Common myeloid progenitor, CD34-positive (primary cell): ENCODE measurements around the gene ZNF764. TPM values are rescaled to one million over a fixed set of nuclear protein-coding genes. Genes with fewer than 3 reads are reported as not detected.

Experiments
- CTCF ChIA-PET: fragments of 350-600 bp; sonication (Branson Sonifier 250); formaldehyde crosslinking; loops from one replicate; lab custom pipeline; 2021; ENCODE audit warnings: antibody characterized with exemption; lab: Charles Lee
- POLR2A ChIA-PET: fragments of 350-600 bp; sonication (Branson Sonifier 250); formaldehyde crosslinking; loops from one replicate; lab custom pipeline; 2021; ENCODE audit warnings: antibody characterized with exemption; lab: Charles Lee
- DNase-seq, 3 donors: peaks; one replicate each; pipeline versions ENCODE4 v3.0.0 to v3.0.0-alpha.2; 2013
- H3K27ac ChIP-seq, 2 experiments: 1 replicate in 1 of 2; 2 replicates in 1 of 2; pipeline ENCODE4 v1.7.0; 2013; ENCODE audit warnings: inconsistent platforms in 2 of 2, low read length in 2 of 2, mild to moderate bottlenecking in 2 of 2, low read depth in 1 of 2, moderate library complexity in 1 of 2; ENCODE audit not compliant: severe bottlenecking in 2 of 2, insufficient read depth in 1 of 2, poor library complexity in 1 of 2
- H3K27me3 ChIP-seq, 5 experiments: replicated peaks in 2 of 5; 1 replicate in 3 of 5; 2 replicates in 2 of 5; pipeline versions ENCODE4 v1.6.1 to v1.7.0; 2013; ENCODE audit warnings: low read length in 4 of 5, mild to moderate bottlenecking in 2 of 5, moderate library complexity in 2 of 5, inconsistent platforms in 1 of 5; ENCODE audit not compliant: insufficient read depth in 5 of 5, control insufficient read depth in 4 of 5
- H3K36me3 ChIP-seq, 4 experiments: 1 replicate in 2 of 4; 2 replicates in 2 of 4; pipeline versions ENCODE4 v1.6.1 to v1.7.0; 2013; ENCODE audit warnings: low read length in 3 of 4, control low read depth in 1 of 4, mild to moderate bottlenecking in 1 of 4; ENCODE audit not compliant: control insufficient read depth in 4 of 4, insufficient read depth in 4 of 4
- H3K4me1 ChIP-seq, 4 experiments: 1 replicate in 3 of 4; 2 replicates in 1 of 4; pipeline versions ENCODE4 v1.6.1 to v1.7.1; 2013; ENCODE audit warnings: low read length in 3 of 4, mild to moderate bottlenecking in 3 of 4, control low read depth in 1 of 4, inconsistent platforms in 1 of 4, moderate library complexity in 1 of 4; ENCODE audit not compliant: control insufficient read depth in 4 of 4, insufficient read depth in 4 of 4; ENCODE audit errors: control extremely low read depth in 1 of 4
- H3K4me3 ChIP-seq, 7 experiments: 1 replicate in 4 of 7; 2 replicates in 3 of 7; pipeline versions ENCODE4 v1.5.1 to v1.7.0; 2013; ENCODE audit warnings: mild to moderate bottlenecking in 7 of 7, low read length in 6 of 7, moderate library complexity in 6 of 7, inconsistent platforms in 2 of 7, low read depth in 2 of 7, control low read depth in 1 of 7; ENCODE audit not compliant: insufficient read depth in 4 of 7, control insufficient read depth in 1 of 7; ENCODE audit errors: extremely low read depth in 1 of 7
- H3K9me3 ChIP-seq, 5 experiments: 1 replicate in 4 of 5; 2 replicates in 1 of 5; pipeline versions ENCODE4 v1.6.1 to v1.7.1; 2013; ENCODE audit warnings: low read length in 4 of 5, mild to moderate bottlenecking in 2 of 5, inconsistent platforms in 1 of 5, low read depth in 1 of 5, moderate library complexity in 1 of 5; ENCODE audit not compliant: control insufficient read depth in 4 of 5, insufficient read depth in 2 of 5; ENCODE audit errors: control extremely low read depth in 1 of 5
- WGBS: methylation state at CpG from one replicate; pipeline ENCODE4 v1.1.5; 2013; ENCODE audit not compliant: insufficient coverage; 5-methylcytosine and 5-hydroxymethylcytosine counted together
- polyA plus RNA-seq: library from polyadenylated mRNA; unstranded; fragments of 120-200 nt; gene quantifications from one replicate; pipeline ENCODE4 v1.2.1, GENCODE V29; 2013

Gene ZNF764
- 11.2 TPM for polyA plus RNA-seq

- ChIA-PET CTCF (interaction anchor here (0.6 to 3.3 kb wide), 11 partner anchors 9 to 109 kb away, joined by 3 to 29 read pairs (median 3); partner anchors contain the start of genes ZNF688, ZNF747 and ZNF785), POLR2A (interaction anchor here (0.6 to 2.7 kb wide), 5 partner anchors 14 to 112 kb away, joined by 3 to 17 read pairs (median 6); partner anchors contain the start of genes SEPHS2, ZNF688 and ZNF747)
- peaks cover 0 to 28% (median 18%) of the 10 kb centered on the region in 4 experiments for H3K36me3 ChIP-seq
- H3K9me3 ChIP-seq = no peaks in the 10 kb centered on the region
- no peaks in the 10 kb centered on the region for H3K27me3 ChIP-seq
- peak; percentile 97 to 98 (median 98) for DNase-seq
- H3K4me3 ChIP-seq = peak within 1 kb of the TSS; percentile 70 to 88 (median 81)
- peak within 1 kb of the TSS; percentile 84 to 97 for H3K27ac ChIP-seq
- 0% methylated on average over 72 of the region's 74 CpGs for WGBS
- H3K4me1 ChIP-seq = peaks cover 0 to 32% (median 26%) of the 10 kb centered on the region in 4 experiments
Measured at GRCh38 chr16:30557957-30558788, at the start of gene ZNF764. TSS of gene ZNF764 (minus strand) at chr16:30558374. CDS start at chr16:30558182, 192 bp downstream.

- ChIA-PET CTCF (interaction anchor here (0.8 to 1.4 kb wide), 6 partner anchors 9 to 44 kb away, joined by 3 to 6 read pairs (median 4); no protein-coding TSS in a partner anchor), POLR2A (interaction anchor here (0.6 kb wide), 1 partner anchor 42 kb away, joined by 4 read pairs; no protein-coding TSS in a partner anchor)
- no peak for DNase-seq
- Histone ChIP-seq H3K9me3 (no peaks in the 10 kb centered on the region), H3K4me3 (no peak overlapping the region), H3K36me3 (peaks cover 2 to 36% (median 27%) of the 10 kb centered on the region in 4 experiments), H3K27ac (no peak overlapping the region), H3K27me3 (no peaks in the 10 kb centered on the region), H3K4me1 (peaks cover 1 to 17% (median 11%) of the 10 kb centered on the region in 4 experiments)
- WGBS = 100% methylated on average over 1 of the region's 3 CpGs
Measured at GRCh38 chr16:30606004-30606403, 47.8 kb upstream of the ZNF764 start.

- ChIA-PET POLR2A (no interaction called here), CTCF (interaction anchor here (0.7 to 8.0 kb wide), 5 partner anchors 10 to 240 kb away, joined by 3 to 78 read pairs (median 3); no protein-coding TSS in a partner anchor)
- Histone ChIP-seq H3K9me3 (no peaks in the 10 kb centered on the region), H3K4me3 (no peak overlapping the region), H3K27me3 (no peaks in the 10 kb centered on the region), H3K36me3 (peaks cover 2 to 36% (median 27%) of the 10 kb centered on the region in 4 experiments), H3K27ac (no peak overlapping the region), H3K4me1 (peaks cover 0 to 15% (median 10%) of the 10 kb centered on the region in 4 experiments)
- DNase-seq = no peak
- WGBS = 94% methylated on average over 10 of the region's 15 CpGs
Measured at GRCh38 chr16:30605158-30605557, 47.0 kb upstream of the ZNF764 start.

GRCh38 chr16:30604316-30604947 lies 46.3 kb upstream of the ZNF764 start:
- no peak for DNase-seq
- CTCF ChIA-PET = interaction anchor here (0.9 to 8.0 kb wide), 4 partner anchors 10 to 155 kb away, joined by 3 to 78 read pairs (median 4); partner anchors contain the start of gene ZNF785
- peaks cover 2 to 36% (median 27%) of the 10 kb centered on the region in 4 experiments for H3K36me3 ChIP-seq
- no peaks in the 10 kb centered on the region for H3K27me3 ChIP-seq
- no peaks in the 10 kb centered on the region for H3K9me3 ChIP-seq
- 96% methylated on average over 49 of the region's 49 CpGs for WGBS
- POLR2A ChIA-PET = no interaction called here
- peaks cover 0 to 15% (median 9%) of the 10 kb centered on the region in 4 experiments for H3K4me1 ChIP-seq
- no peak overlapping the region for H3K27ac ChIP-seq
- H3K4me3 ChIP-seq = no peak overlapping the region

- DNase-seq = no peak
- H3K27me3 ChIP-seq = no peaks in the 10 kb centered on the region
- ChIA-PET POLR2A (no interaction called here), CTCF (interaction anchor here (0.9 to 8.0 kb wide), 5 partner anchors 10 to 154 kb away, joined by 3 to 78 read pairs (median 3); partner anchors contain the start of gene ZNF785)
- no peak overlapping the region for H3K27ac ChIP-seq
- H3K9me3 ChIP-seq = no peaks in the 10 kb centered on the region
- peaks cover 2 to 36% (median 27%) of the 10 kb centered on the region in 4 experiments for H3K36me3 ChIP-seq
- H3K4me3 ChIP-seq = no peak overlapping the region
- peaks cover 0 to 10% (median 4%) of the 10 kb centered on the region in 4 experiments for H3K4me1 ChIP-seq
- 97% methylated on average over 6 of the region's 7 CpGs for WGBS
Measured at GRCh38 chr16:30603945-30604315, 45.8 kb upstream of the ZNF764 start.

GRCh38 chr16:30602616-30603277 lies 44.6 kb upstream of the ZNF764 start:
- H3K27me3 ChIP-seq = no peaks in the 10 kb centered on the region
- 95% methylated on average over 4 of the region's 4 CpGs for WGBS
- H3K27ac ChIP-seq = no peak overlapping the region
- H3K9me3 ChIP-seq = no peaks in the 10 kb centered on the region
- peaks cover 2 to 33% (median 25%) of the 10 kb centered on the region in 4 experiments for H3K36me3 ChIP-seq
- ChIA-PET POLR2A (interaction anchor here (0.8 to 1.4 kb wide), 2 partner anchors 11 to 31 kb away, joined by 3 to 6 read pairs; partner anchors contain the start of gene ZNF688), CTCF (interaction anchor here (0.7 to 8.0 kb wide), 12 partner anchors 9 to 184 kb away, joined by 3 to 78 read pairs (median 4); partner anchors contain the start of genes ZNF747 and ZNF785)
- H3K4me1 ChIP-seq = peaks cover 0 to 5% (median 3%) of the 10 kb centered on the region in 4 experiments
- DNase-seq = no peak
- H3K4me3 ChIP-seq = no peak overlapping the region
